HG03342 (cell line): ENCODE results near the gene CDK10.

Source experiments
- ATAC-seq: cut with Tn5 transposase; IDR thresholded peaks from one replicate; pipeline ENCODE4 v1.9.1; 2021; ENCODE audit warnings: mild to moderate bottlenecking, moderate library complexity; ENCODE audit not compliant: unreplicated experiment

CDK10 gene

DNA sequence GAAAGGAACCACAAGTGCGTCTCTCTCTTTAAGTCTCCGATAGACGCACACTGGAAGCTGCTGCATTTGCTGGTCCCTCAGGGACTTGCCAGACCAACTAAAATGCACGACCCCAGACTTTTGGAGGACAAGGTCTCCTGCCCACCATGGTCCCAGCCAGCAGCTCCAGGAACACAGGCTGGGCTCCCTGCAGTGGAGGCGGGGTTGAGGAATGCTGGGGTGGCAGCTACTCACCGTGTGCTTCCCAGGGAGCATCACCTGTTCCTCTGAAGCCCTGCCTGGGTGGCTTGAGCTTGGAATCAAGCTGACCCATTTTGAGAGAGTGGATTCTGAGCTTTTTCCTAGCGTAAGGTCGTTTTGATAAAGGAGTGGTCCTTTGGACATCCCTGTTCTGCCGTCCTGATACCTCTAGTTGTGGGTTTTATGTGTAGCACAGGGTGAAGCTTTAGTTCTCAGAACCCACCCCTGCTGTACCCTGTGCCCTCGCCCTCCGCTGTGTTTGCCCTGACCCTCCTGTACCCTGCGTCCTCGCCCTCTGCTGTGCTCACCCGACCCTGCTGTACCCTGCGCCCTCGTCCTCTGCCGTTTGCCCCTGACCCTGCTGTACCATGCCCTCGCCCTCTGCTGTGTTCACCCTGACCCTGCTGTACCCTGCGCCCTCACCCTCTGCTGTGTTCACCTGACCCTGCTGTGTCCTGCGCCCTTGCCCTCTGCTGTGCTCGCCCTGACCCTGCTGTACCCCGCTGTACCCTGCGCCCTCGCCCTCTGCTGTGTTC, 45.8 kb downstream of the CDK10 start:
- ATAC-seq = no peak

DNA sequence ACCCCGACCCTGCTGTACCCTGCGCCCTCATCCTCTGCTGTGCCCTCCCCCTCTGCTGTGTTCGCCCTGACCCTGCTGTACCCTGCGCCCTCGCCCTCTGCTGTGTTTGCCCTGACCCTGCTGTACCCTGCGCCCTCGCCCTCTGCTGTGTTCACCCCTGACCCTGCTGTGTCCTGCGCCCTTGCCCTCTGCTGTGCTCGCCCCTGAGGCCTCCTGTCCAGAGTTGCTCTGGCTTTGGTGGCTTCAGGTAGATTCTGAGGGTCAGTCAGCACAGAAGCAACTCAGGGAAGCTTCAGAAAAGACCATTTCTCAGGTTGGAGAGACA, 46.4 kb downstream of the CDK10 start:
- ATAC-seq = no peak

DNA sequence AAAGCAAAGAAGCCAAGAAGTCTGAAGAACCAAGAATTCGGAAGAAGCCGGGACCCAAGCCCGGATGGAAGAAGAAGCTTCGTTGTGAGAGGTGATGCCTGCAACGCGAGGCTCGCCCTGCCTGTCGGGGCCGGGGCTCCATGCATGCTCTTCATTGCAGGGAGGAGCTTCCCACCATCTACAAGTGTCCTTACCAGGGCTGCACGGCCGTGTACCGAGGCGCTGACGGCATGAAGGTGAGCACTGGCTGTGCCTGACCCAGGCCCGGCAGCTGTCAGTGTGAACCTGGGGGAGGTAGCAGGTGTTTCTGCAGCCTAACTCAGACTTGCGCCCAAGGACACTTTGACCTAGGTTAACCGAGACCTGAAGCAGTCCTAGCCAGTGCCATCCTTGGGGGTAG, 46.8 kb downstream of the CDK10 start:
- ATAC-seq = no peak

DNA sequence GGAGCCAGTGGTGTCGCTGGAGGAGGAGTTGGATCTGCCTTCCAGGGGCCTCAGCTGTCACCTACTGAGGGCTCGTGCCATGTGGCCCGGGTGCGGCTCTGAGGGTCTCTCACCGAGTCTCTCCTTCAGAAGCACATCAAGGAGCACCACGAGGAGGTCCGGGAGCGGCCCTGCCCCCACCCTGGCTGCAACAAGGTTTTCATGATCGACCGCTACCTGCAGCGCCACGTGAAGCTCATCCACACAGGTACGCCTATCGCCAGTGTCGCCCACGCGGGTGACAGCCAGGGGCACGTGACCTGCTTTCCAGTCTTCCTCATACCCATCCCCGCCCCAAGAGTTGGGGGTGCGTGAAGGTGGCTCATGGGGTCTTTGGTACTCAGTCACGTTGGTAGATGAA, 47.3 kb downstream of the CDK10 start:
- ATAC-seq = no peak

DNA sequence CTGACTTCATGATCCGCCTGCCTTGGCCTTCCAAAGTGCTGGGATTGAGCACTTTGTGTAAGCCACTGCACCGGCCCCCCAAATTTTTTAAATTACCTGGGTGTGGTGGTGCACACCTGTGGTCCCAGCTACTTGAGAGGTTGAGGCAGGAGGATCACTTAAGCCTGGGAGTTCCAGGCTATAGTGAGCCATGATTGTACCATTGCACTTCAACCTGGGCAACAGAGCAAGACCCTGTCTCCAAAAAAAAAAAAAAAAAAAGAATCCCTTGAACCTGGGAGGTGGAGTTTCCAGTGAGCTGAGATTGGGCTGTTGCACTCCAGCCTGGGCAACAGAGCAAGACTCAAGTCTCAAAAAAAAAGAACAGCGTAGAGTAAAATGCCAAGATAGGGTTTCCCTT, 50.1 kb downstream of the CDK10 start:
- no peak for ATAC-seq

DNA sequence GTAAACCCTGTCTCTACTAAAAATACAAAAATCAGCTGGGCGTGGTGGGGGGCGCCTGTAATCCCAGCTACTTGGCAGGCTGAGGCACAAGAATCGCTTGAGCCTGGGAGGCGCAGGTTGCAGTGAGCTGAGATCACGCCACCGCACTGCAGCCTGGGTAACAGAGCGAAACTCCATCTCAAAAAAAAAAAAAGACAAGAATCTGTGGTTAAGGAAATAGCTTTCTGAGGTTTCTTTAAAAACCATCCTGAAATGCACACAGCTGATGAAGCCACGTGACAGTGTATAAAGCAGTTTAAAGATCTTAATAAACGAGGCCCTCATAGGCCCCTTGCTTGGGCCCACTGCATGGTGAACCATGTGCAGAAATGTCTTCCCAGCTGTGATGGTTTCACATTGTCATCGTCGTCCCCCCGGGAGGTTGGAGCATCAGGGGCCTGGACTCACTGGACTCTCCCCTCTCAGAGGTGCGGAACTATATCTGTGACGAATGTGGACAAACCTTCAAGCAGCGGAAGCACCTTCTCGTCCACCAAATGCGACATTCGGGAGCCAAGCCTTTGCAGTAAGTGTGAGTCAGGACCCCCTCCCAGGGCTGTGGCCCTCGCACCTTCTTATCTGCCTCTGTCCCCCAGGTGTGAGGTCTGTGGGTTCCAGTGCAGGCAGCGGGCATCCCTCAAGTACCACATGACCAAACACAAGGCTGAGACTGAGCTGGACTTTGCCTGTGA, 51.0 kb downstream of the CDK10 start:
- ATAC-seq = no peak

DNA sequence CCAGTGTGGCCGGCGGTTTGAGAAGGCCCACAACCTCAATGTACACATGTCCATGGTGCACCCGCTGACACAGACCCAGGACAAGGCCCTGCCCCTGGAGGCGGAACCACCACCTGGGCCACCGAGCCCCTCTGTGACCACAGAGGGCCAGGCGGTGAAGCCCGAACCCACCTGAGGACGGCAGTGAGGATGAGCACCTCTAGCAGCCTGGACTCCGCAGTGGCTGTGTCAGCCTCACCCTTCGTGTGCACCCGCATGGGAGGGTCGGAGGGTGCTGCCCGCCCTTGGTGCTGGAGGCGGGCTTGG, 51.5 kb downstream of the CDK10 start:
- no peak for ATAC-seq

DNA sequence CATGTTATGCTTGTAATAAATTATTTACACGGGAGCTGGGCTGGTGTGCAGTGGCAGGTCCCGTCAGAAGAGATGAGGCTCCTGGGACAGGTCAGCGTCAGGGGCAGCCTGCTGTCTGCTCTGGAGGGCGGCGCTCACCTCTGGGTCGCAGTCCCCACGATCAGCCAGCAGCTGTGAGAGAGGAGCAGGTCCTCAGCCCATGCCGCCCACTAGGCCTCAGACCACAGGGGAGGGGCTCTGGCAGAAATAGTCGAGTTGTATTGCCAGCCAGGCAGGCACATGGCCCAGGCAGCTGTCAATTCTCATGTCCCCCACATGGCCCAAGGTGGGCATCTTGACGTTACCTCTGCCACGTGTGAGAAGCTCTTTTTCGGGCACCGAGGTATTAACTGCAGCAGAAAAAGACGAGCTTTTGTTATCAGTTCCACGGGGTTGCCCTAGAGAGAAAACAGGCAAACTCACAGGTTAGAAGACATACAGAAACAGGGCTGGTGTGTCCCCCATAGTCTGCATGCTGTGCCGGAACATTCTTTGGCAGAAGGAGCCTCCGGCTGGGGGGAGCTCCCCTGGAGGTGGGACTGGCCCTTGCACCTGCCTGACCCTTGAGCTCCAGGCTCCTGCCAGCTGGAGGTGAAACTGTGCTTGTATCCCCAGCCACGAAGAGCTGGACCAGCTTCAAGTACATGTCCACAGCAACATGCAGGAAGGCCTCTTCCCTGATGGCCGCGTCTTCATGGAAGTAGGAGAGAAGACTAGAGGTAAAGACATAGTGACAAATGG, 52.2 kb downstream of the CDK10 start:
- no peak for ATAC-seq

DNA sequence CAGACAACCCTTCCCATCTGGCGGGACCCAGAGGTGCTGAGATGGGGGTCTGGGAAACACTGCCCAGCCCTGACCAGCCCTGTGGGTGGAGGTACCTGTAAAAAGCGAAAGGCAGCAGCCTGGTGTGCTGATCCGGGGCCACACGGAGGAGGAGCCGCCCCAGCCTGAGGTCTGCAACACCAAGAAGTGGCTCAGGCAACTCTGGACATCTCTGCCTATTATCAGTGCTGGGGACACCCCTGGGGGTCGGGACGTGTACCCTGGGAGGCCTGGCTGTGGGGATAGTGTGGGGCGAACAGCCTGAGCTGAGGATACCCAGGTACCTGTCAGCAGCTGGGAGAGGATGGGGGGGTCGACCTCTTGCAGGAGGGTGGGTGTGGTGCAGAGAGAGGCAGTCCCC, 52.9 kb downstream of the CDK10 start:
- ATAC-seq = no peak

DNA sequence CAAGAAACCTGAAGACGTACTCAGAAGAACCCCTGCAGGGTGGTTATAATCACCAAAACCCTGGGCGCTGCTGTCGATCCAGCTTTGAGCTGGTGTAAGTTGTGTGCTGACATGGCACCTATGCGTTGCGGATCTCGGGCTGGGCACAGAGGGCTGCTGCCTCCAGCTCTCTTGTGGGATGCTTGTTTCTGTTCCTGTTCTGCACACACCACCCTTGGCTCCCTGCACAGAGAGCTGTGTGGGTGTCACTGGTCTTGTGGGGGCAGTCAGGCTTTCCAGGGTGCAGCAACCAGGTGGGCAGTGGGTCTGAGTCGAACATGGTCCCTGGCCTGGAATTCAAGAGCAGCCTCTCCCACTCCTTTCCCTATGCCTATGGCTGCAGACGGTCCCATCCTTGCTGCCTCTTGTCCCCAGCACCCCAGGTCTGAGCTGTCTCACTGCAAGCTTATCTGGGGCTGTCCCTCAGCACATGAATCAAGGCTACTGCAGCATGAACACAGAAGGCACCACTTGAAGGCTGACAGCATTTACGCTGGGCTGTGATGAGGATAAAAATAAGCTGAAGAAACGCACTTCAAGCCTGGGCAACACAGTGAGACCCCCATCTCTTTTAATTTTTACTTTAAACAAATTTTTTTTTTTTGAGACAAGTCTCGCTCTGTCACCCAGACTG, 55.0 kb downstream of the CDK10 start:
- ATAC-seq = no peak

DNA sequence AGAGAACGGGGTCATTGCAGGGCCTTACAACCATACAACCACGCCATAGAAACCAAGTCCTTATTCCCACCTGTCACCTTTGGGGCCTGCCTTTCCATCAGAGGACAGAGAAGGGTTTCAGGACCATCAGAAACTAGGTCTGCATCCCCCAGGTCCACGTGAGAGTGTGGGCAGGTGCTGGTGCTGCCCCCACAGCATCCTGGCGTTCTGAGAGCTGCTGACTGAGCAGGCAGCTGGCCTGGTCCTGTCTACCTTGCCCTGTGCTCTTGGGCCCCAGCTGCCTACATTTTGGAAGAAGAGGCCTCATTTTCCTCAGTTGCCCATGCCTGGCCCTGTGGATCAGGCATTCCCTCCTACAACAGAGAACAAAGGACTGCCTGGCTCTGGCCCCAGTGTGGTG, 56.5 kb downstream of the CDK10 start:
- ATAC-seq = no peak

DNA sequence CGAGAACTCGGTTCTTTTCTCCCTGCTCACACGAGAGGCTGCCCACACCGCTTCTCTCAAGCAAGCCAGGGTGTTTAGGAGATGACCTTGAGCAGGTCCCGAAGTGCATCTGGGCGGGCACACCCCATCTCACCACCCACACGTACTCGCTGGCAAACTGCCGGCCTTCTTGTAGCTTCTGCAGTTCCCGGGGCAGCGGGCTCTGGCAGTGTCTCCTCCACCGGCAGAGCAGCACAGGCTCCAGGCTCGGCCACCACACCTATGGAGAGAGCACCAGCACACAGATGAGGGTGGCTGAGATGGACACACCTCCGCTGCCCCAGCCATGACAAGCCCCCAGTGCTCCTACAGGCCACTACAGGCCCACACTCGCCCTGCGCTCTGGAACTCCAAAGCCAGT, 58.3 kb downstream of the CDK10 start:
- ATAC-seq = no peak
